BJ (cell line): ENCODE measurements around the gene CDC7. TPM values are rescaled to one million over a fixed set of nuclear protein-coding genes. Genes with fewer than 3 reads are reported as not detected.

Source experiments
- CTCF ChIA-PET: fragments of 350-600 bp; formaldehyde crosslinking; extraction: SDS; loops from one replicate; lab custom pipeline; 2021; ENCODE audit warnings: antibody characterized with exemption, inconsistent platforms; lab: Yijun Ruan, JAX
- POLR2A ChIA-PET: fragments of 300-600 bp; sonication (Branson Sonifier 250); formaldehyde crosslinking; extraction: SDS; loops from one replicate; lab custom pipeline; 2021; ENCODE audit warnings: antibody characterized with exemption; lab: Charles Lee
- DNase-seq: peaks from one replicate; pipeline ENCODE4 v3.0.0-alpha.2; 2011; ENCODE audit warnings: low read depth
- H3K27me3 ChIP-seq: 2 replicates; pipeline ENCODE4 v1.6.0; 2011; ENCODE audit warnings: low read length; ENCODE audit not compliant: control insufficient read depth, insufficient read depth
- H3K36me3 ChIP-seq: 2 replicates; pipeline ENCODE4 v1.5.1; 2011; ENCODE audit warnings: low read length; ENCODE audit not compliant: control insufficient read depth, insufficient read depth
- H3K4me3 ChIP-seq: 2 replicates; pipeline ENCODE4 v1.5.1; 2011; ENCODE audit warnings: low read depth, mild to moderate bottlenecking, control low read depth, low read length
- polyA plus RNA-seq: library from polyadenylated mRNA; depleted of rRNA; stranded (reverse); fragments of >200 nt; gene quantifications from 2 replicates; pipeline ENCODE4 v1.2.3, GENCODE V29; 2011
- TF ChIP-seq, protein P1 (sequence below): IDR thresholded peaks from 2 replicates; pipeline ENCODE4 v1.5.1; 2011; ENCODE audit warnings: low read depth, mild to moderate bottlenecking, control low read depth, inconsistent platforms, low read length, moderate library complexity; ENCODE audit not compliant: insufficient read depth

The CDC7 gene
- polyA plus RNA-seq, 1 experiment = 2.6 TPM

DNA sequence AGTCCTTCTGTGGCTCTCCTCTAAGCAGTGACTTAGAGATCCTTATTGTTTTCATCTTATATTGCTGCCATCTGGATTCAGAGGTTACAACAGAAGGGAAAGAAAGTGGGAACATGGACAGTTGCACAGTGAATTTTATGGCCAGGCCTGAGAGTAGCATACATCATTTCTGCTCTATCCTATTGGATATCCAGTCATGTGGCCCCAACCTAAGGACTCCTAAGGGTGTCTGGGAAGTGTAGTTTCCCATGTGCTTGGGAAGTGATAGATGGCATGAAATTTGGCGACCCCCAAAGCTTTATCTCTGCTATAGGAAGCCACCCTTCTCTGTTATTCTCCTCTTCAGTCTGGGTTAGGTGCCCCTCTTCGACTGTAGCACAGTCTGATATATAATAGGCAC lies 51.9 kb downstream of the CDC7 start:
- TF ChIP-seq, protein P1, sequence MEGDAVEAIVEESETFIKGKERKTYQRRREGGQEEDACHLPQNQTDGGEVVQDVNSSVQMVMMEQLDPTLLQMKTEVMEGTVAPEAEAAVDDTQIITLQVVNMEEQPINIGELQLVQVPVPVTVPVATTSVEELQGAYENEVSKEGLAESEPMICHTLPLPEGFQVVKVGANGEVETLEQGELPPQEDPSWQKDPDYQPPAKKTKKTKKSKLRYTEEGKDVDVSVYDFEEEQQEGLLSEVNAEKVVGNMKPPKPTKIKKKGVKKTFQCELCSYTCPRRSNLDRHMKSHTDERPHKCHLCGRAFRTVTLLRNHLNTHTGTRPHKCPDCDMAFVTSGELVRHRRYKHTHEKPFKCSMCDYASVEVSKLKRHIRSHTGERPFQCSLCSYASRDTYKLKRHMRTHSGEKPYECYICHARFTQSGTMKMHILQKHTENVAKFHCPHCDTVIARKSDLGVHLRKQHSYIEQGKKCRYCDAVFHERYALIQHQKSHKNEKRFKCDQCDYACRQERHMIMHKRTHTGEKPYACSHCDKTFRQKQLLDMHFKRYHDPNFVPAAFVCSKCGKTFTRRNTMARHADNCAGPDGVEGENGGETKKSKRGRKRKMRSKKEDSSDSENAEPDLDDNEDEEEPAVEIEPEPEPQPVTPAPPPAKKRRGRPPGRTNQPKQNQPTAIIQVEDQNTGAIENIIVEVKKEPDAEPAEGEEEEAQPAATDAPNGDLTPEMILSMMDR = no peak
- POLR2A ChIA-PET = no interaction called here
- H3K4me3 ChIP-seq = no peak overlapping the region
- no peak for DNase-seq
- no peaks in the 10 kb centered on the region for H3K36me3 ChIP-seq
- CTCF ChIA-PET = no interaction called here
- no peaks in the 10 kb centered on the region for H3K27me3 ChIP-seq

DNA sequence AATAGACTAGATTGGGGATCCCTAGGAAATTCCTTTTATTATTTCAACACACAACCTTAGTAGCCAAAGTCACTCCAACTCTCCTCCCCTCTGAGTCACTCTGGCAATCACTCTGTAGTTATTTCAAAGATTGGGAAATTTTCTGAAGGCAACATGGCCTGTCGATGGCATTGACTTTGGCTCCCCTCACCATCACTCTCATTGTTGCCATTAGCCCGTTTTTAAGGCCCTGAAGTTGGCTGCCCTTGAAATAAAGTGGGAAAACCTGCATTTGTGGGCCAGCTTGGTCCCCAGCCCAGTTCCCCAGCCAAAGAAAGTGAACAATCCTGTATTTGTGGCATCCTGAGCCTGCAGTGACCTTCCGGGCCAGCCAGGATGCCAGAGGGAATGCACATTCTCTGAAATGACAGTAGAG lies 52.5 kb downstream of the CDC7 start:
- CTCF ChIA-PET = no interaction called here
- peak; percentile 23 for DNase-seq
- no peaks in the 10 kb centered on the region for H3K27me3 ChIP-seq
- no peaks in the 10 kb centered on the region for H3K36me3 ChIP-seq
- no peak overlapping the region for H3K4me3 ChIP-seq
- TF ChIP-seq, protein P1 = no peak
- POLR2A ChIA-PET = no interaction called here

DNA sequence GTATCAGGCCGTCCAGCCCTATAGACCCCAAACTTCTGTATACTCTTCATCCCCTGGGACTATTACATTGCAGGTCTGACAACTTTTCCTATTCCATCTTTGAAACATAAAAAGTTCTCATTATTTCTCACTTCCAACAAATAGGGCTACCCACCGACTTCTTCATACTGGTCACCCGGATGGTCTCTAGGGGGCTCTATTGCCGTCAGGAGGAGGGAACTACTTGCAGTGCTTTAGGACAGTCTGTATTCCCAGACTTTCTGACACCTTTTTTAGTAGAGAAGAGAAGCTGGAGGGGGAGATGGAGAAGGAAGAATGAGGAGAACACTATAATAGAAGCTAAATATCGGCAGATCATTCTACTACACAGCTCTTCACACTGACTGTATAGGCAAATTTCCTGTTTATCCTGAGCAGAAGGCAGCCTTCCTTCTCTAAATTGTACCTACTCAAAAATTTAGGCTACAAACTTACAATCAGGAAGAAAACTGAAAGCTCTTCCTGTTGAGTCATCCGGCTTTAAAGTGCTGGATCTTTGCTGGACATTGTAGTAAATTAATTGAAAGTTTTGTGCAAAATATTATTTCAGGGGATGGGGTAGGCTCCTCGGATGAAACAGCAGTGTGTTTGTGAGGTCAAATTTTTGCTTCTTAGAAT lies 54.6 kb downstream of the CDC7 start:
- TF ChIP-seq, protein P1 = no peak
- POLR2A ChIA-PET = interaction anchor here (0.6 kb wide), 2 partner anchors 49 to 1745 kb away, joined by 3 to 4 read pairs; no protein-coding TSS in a partner anchor
- no peaks in the 10 kb centered on the region for H3K27me3 ChIP-seq
- DNase-seq = no peak
- CTCF ChIA-PET = interaction anchor here (0.9 to 1.0 kb wide), 3 partner anchors 23 to 329 kb away, joined by 3 to 4 read pairs (median 3); no protein-coding TSS in a partner anchor
- H3K36me3 ChIP-seq = no peaks in the 10 kb centered on the region
- H3K4me3 ChIP-seq = no peak overlapping the region

DNA sequence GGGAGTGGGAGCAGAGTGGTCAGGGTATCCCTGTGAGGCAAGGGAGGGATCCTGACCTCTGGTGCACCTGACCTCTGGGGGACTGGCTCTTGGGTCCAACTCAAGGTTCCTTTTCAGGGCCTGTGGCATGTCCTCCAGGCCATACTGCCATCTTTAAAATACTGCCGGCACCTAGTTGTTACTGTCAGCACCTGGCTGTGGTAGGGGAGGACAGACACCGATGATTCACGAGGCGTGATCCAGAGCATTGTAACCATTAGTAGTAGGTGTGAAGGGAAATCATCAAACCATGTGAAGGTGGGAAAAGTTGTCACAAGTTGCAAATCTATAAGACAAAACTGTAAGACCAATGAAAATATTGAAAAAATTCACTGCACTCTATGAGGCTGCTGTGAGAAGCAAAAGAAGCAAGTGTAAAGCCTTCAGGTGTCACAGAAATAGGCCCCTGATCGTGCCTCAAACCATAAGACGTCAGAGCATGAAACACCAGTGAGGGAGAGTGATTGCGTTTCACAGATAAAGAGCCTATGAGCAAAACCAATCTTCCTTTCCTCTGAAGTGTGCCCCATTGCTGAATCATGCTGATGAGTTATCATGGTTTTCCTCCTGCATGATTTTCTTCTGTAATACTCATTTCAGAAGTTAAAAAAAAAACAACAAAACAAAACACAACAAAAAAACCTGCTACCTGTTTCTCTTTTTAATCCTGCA lies 55.3 kb downstream of the CDC7 start:
- POLR2A ChIA-PET = interaction anchor here (0.6 kb wide), 2 partner anchors 49 to 1746 kb away, joined by 3 to 4 read pairs; no protein-coding TSS in a partner anchor
- CTCF ChIA-PET = interaction anchor here (1.0 kb wide), 2 partner anchors 22 to 328 kb away, joined by 3 read pairs; no protein-coding TSS in a partner anchor
- DNase-seq = peak; percentile 31
- Histone ChIP-seq H3K36me3 (no peaks in the 10 kb centered on the region), H3K27me3 (no peaks in the 10 kb centered on the region), H3K4me3 (no peak overlapping the region)
- TF ChIP-seq, protein P1 = no peak

DNA sequence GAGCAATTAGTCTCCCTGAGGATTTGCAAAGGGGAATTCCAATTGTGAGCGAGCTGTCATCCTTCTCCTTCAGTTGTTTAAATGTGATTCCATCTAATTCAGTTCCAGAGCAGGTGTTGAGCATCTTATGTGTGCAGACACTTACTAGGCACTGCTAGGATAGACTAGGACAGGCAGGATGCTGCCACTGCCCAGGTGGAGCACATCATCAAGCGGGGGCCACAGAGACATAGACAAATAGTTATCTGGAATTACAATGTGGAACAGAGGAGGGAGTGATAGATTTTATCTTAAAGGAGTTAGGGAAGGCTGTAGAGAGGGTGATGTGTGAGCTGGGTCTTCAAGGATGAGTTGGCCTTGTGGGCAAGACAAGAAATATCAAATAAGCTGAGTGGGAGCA lies 55.9 kb downstream of the CDC7 start:
- Histone ChIP-seq H3K27me3 (no peaks in the 10 kb centered on the region), H3K4me3 (no peak overlapping the region), H3K36me3 (no peaks in the 10 kb centered on the region)
- DNase-seq = no peak
- TF ChIP-seq, protein P1 = no peak
- ChIA-PET POLR2A (no interaction called here), CTCF (no interaction called here)
